Activated CD4-positive, alpha-beta T cell treated with anti-CD3 and anti-CD28 coated beads, Interleukin-2, Interleukin-4, amounts not matched to agents 100 ng/mL and 50 ng/mL, durations not matched to agents 16 hours and 8 hours (primary cell): ENCODE results near the gene SLC48A1.

Experiments used
- DNase-seq: peaks from one replicate; pipeline ENCODE4 v3.0.0-alpha.2; 2020; ENCODE audit warnings: low spot score

Gene SLC48A1

DNA sequence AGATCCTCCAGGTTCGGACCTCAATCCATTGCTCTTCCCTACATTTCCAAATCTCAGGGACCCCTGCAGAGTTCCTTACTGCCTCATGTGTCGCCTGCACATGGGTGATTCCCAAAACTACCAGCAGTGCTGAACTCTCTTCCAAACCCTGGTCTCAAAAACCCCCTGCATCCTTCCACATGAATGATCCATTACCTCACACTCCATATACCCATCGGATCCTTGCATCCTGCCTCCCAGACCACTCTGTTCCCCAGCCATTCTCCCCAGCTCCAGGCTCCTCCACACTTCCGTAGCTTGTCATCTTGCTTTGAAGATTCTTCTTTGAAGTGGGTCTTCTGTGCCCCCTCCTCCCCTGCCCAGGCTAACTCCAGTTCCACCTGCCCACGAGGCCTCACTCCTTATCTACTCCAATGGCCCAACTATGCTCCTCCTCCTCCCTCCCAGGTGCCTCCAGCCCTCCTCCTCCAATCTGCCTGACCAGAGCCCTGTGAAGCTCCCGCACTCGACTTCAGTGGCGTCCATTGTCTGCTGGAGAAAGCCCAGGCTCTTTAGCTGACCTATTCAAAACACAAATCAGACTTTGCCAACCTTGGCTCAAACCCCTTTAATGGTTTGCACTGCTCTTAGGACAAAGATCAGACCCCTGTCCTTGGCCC lies 28.1 kb upstream of the SLC48A1 start:
- DNase-seq, result no peak

DNA sequence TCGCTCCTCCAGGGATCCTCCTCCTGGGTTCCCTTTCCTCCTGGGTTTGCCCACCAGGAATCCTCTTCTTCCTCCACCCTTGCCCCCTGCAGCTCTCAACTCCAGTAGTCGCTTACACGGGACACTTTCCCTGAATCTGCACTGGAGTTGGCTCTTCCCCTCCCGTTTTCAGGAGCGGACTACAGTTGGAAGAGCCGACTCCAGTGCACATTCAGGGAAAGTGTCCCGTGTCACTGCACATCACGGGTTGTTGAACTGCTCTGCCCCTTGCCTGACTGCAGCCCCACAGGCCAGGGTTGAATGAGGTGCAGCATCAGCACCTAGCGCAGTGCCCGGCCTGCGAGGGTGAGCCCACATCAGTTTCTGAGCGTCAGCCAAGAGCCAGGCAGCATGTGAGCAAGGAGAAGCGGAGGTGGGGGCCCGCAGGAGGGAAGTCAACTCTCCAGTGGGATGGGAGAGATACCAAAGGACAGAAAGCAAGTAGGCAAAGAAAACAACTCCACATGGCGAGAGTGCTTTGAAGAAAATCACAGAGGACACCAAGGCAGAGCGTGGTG lies 27.5 kb upstream of the SLC48A1 start:
- no peak for DNase-seq

DNA sequence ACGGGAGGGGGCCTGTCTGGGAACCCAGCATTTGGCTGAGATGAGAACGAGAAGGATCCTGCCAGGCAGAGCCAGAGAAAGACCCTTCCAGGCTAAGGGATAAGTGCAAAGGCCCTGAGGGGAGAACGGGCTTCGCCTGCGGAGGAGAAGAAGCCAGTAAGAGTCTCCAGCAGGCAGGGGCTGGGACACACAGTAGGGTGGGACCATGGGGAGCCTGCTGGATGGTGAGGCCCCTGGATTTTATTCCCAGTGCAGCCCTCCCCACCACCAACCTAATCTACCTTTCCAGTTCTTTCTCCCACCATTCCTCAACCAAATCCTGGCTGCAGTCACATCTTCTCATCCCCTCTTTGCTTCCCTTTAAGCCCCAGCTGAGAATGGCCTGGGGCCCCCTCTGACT lies 27.0 kb upstream of the SLC48A1 start:
- DNase-seq, result no peak

DNA sequence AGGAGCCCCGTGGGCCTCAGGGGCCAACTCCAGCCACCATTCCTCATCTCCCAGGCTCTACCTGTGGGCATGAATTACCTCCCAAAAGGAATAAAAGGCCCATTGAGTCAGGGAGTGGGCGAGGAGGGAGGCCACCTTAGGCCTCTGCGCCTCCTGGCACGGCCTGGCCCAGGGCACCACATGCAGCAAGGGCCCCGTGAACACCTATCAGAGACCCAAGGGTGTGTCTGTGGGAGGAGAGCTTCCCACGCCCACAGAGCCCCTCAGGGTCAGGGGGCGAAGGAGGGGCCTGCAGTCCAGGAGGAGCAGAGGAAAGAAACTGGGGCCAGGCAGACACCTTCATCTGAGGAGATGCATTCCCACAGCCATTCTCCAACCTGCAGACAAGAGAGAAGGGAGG lies 26.5 kb upstream of the SLC48A1 start:
- no peak for DNase-seq

DNA sequence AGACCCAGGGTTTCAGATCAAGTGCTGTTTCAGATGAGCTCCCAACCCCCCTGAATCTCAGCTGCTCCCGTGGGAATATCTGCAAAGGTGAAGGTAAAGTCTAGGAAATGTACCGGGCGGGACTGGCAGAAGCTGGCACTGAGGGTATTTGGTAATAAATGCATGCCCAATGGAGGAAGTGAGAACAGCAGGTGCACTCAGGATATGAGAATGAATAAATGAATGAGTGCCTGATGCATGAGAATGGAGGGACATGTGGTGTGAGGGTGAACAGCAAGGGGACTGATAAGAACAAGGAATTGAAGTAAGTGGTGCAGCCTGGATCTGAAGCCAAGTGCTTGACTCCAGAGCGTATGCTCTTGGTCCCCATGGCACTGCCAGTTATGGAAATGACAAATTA lies 25.9 kb upstream of the SLC48A1 start:
- DNase-seq, result no peak

DNA sequence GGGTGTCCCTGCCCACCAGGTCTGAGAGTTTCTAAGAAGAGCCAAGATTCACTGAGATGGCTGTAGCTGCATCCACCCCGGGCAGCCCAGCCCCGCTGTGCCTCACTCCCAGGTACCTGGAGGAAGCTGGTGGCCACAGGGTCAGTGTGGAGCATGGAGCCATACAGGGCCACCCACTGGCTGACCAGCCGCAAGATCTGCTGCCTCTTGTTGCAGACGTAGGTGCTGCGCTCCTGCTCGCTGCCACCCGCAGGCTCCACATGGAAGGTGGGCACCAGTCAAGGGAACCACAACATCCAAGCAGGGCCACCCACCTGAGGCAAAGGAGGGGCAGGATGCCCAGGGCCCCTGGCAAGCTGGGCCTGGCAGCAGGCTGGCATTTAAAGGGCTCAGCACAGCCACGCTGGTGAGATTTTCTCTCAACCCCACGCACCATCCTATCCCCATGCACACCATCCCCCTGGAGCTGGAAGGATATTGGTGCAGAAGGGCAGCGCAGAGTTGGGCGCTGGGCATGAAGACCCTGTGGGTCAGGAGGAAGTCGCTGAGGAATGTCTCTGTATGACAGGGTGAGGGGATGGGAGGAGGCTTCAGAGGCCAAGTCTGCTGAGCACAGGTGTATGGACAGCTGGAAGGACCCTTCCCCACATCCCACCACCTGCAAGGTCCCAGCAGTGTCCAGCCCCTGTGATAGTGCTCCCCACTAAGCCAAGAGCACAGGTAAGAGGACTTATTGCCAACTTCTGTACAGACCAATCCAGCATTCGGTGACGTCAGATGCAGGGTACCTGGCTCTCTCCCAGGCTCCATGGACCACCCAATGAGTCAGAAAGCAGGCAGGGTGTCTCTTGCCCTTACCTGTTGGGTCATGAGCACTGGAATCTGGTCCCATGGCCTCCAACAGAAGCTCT lies 25.2 kb upstream of the SLC48A1 start:
- DNase-seq, result no peak

DNA sequence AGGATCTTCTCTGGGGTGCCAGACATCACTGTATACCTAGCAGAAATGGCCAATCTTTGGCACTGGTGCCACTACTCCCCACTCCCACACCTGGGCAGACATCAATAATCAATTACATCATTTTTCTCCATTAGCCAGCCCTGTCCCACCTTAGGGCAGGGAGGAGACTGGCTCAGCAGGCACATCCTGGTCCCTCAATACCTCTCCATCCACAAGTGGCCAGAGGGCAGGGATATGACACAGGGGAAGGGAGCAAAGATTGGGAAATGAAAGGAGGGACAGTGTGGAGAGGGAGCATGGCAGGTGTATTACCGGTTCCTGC lies 24.6 kb upstream of the SLC48A1 start:
- no peak for DNase-seq

DNA sequence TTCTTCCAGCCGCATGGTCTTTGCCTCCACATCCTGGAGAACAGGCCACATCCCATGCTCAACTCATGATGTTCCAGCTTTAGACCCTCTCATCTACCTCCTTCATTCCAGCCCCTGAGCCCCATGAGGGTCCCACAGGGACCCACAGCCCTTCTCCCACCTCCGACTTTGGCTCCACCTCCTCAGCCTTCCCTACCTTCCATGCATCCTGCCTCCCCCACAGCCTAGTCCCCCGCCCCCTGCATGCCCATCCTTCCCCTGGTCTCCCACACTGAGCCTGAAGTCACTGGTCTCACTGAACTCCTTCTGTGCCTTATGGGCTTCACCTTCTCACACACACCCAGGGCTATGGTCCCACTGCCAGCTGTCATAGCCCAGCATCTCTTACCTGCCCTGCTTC lies 24.1 kb upstream of the SLC48A1 start:
- no peak for DNase-seq

DNA sequence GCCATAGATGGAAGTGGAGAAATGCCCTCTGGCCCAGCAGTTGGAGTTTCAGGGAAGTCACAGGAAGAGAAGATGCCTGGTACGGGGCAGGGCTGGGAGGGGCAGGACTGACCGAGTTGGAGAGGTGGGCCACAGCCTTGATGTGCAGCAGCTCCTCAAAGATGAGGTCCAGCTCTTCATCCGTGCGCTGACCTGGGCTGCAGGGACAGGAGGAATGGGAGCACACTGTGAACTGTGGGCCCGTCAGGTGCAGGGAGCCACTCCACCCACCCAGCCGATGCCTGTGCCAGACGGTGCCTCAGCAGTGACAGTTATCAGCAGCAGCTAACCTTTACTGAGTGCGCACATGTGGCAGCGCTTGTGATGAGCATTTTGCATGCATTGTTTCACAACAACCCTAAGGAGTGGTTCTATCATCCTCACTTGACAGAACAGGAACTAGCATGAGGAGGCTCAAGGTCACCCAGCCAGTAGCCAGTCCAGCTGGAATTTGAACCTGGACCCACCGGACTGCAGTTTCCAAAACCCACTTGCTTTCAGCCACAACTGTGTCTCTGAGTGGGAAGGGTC lies 22.7 kb upstream of the SLC48A1 start:
- no peak for DNase-seq

DNA sequence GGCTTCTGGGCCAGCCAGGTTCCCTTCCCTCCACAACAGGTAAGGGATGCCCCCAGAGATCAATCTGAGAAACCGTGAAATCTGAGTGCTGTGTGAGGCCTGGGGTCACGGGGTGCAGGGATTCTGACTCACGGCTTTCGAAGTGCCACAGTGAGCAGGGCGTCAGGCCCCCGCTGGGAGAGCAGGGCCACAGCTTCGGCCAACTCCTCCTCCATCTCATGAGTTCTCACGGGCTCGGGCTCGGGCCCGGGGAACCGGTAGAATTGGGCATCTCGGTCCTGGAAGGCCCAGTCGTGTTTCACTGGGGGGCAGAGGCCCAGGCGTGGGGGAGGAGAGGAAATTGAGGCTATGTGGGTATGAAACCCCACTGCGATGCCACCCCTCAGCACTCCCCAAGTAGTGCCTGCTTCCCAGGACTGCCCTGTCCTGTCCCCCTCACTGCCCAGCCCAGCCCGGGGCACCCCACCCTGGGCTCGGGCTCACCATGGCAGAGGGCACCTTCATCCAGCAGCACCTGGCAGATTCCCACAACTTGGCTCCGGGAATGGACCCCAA lies 22.0 kb upstream of the SLC48A1 start:
- no peak for DNase-seq

DNA sequence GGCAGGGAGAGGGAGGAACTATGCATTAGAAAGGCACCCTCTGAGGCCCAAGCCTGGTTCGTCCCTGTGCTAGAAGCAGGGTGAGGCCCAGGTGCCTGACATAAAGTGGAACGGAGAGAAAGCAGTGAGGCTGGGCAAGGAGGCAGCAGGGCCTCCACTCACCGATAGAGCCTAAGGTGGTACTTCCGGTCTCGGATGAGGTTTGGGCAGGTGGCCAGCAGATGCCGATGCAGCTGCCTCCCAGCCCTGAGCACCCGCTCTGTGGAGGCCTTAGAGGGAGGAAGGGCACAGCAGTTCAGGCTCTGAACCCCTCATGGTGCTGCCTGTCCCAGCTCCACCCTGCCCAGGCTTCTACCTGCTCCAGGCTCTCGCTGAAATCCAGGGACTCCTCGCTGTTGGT lies 21.5 kb upstream of the SLC48A1 start:
- DNase-seq, result no peak

DNA sequence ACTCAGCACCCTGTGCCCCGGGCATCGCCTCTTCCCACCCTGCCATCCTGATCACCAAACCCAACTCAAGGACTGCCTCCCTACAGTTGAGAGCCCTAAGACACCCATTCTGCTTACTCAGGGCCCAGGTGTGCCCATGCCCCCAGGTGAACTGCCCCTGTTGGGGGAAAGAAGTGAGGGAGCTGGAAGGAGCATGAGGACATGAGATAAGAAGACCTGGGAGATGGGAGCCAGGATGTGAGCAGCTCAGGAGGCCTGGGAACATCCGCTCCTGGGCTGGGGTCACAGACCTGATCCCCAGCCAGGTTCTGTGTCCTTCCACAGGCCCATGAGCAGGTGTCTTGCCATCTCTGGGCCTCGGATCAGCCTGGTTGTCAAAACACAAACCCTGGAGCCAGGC lies 20.9 kb upstream of the SLC48A1 start:
- no peak for DNase-seq

DNA sequence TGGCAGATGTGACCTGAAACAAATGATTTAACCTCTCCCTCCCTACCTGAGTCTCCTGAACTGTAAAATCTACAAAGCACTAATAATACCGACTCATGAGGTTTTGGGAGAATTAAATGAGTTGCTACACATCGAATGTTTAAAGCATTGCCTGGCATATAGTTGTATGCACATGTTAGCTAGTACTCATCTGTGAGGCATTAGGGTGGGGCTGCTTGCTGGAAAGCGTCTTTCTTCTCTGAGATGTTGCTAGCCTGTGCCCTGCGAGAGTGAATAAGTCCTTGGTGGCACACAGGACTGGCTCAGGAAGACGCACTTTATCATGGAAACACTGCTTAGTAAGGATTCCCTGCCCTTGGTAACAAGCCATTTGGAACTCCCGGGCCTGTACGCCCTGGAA lies 20.5 kb upstream of the SLC48A1 start:
- DNase-seq, result no peak

DNA sequence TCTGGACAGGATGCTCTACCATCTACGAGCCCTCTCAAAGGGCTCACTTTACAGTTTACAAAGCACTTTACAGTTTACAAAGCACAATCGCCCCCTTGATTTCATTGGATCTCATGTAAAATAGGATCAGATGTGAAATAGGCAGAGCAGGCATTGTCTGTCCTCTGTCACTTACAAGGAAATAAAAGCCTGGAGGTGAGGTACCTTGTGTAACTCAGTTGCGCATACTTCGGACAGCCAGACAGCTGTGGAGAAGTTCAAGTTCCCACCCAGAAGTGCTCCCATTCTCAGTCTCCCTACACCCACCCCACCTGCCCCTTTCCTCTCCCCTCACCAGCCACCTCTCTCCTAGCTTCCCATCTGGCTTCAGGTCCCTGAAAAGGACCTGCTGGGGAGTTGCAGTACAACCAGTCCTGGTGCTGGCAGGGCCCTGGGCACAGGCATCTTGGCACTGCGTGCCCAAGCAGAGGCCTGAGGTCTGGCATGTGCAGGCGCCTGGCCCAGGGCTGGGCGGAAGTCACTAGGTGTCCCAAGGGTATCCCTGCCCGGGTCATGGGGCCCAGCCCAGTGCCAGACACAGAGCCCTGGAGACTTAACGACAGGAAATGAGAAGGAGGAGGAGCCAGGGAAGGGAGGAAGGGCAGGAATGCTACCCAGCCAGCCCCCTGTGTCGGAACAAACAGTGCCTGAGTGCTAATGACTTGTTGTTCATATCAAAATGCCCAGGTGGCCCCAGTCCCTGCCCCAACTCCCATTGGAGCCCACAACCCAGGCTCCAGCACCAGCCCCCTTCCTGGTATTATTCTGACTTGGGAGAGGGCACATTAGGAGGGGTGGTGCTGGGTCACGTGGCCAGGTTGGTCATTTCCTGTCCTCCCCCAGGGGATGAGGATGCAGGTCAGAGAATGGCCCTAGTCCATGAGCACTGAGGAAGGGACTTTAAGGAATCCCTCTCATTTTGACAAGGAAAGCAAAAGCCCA lies 19.7 kb upstream of the SLC48A1 start:
- DNase-seq, result no peak

DNA sequence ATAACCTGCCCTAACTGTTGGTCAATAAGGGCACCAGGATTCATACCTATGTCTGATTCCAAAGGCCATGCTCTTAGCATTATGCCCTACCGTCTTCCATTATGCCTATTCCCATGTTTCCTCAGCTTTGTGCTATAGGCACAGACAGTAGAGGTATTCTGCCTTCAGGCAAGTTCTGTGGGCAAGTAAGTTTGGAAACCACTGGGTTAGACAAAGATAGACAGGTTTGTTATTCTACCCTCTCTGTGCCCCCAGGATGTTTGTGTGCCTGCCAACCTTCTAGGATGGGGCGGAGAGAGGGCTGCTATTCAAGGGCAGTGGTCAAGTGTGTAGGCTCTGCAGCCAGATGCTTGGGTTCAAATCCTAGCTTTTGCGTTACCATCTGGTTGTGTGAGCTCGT lies 18.9 kb upstream of the SLC48A1 start:
- DNase-seq, result no peak

DNA sequence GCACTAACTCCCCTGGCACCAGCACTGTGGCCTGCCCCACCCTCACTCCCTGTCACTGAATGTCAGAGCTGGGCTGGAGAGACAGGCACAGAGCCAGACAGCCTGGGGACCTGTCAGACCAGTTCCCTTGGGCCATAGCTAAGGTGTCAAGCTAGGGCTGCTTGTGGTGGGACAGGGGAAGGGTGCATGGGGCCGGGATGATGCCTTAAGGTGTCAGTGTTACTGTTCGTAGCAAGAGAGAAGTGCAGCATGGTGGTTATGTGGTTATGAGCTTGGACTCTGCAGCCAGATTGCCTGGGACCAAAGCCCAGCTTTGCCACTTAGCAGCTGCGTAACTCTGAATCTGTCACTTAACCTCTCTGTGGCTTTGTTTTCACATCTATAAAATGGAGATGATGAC lies 18.2 kb upstream of the SLC48A1 start:
- DNase-seq, result no peak

DNA sequence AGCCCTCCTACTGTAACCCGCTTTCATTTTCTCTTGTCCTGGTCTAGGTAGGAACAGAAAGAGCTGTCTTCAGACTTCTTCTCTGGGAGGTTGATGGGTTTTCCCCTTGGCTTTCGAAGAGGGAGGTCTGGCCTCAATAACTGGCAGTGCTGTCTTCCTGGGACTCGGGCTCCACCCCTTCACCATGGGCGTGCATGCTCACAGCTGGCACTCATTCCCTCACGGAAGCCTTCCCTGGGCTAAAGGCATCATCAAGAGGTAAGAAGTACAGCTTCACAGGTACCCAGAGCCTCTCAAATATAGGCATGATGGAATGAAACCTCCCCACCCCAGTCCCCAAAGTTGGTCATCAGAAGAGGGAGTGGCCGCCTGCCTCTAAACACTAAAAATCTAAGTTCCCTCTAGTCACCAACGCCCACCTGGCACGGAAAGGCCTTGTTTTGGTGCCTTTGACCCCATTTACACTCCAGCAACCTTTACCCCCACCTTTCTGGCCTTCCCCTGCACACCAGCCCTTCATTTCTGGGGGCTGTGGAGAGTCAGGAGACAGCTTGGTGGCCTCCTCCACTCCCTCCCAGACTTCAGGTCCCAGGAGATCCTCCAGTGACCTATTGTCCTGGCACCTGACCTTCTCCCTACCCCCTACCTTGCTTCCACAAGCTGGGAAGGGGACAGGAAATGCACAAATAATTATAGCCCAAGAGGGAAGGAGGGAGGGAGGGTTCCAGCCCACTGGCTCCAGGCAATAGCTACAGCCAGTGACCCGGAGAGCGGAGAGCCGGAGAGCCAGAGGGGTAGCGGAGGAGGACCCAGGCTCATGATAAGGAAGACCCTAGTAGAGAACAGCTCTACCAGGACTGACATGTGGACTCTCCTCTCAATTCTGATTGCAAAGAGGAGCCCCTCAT lies 17.1 kb upstream of the SLC48A1 start:
- DNase-seq, result peak; percentile 48

DNA sequence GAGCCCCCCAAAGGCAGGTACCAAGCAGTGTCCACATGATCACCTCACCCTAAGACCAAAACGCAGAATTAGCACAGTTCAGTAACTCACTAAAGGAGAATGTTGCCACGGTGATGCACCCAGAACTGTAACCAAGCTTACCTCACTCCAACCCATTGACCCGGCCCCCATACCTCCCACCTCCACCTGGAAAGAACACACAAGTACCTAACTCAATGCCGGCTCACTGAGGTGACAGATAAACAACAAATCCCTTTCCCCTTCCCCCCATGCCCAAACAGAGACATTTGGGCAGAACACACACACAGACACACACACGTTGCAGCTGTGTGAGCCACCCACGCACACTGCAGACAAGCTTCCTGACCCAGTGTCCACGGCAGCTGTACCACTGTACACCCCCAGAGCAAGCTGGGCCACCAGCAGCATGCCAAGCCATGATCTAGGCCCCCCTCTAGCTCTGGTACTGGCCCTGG lies 15.6 kb upstream of the SLC48A1 start:
- no peak for DNase-seq

DNA sequence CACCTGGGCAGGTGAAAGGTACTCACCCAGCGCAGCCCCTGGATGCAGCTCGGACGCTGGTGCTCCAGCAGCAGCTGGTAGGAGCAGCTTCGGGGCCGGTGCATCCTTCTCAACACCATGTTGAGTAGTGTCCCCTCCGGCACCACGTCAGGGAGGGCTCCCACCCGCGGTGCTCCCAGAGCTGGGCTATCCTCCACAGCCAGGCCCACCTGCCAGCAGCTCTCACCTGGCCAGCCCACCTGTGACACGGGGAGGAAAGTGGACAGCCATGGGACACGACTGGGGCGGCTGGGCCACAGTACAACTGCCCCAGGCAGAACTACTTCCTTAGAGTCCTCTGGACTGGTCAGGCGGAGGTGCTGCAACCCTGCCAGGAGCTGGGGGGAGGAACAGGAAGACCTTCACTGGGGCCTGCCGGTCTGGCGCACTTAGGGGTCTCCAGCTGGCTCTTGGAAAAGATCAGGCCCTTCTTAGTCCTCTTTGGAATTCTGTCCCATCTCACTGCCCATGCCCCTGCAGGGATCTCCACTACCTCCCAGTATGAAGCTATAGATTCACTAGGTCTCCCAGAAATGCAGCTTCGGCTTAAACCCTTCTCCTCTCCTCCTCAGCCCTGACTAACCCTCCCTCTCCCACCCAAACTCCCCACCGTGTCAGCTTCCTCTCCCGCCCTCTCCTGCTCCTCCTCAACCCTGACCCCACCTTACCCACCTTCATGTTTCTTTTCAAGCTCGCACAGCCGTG lies 15.0 kb upstream of the SLC48A1 start:
- DNase-seq, result no peak

DNA sequence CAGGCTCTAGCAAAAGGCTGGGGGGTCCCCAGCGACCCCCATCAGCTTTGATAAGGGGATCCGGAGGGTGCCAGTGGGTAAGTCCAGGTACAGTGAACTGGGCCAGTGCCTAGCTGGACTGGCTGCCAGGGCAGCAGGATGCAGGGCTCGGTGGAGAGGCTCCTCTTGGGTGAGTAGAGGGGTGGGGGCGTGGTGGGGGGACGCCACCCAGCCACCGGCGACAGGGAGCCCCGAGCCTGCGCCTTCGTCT lies 14.5 kb upstream of the SLC48A1 start:
- no peak for DNase-seq
